NCI-H1417 (cell line): ENCODE results near the gene GPSM3.
"Not testable (repeated sequence)": the region's sequence is repeated elsewhere in the genome, so short reads cannot be mapped to it uniquely, and the experiment has no call there.

Experiments
- DNase-seq, 3 experiments: peaks; one replicate each; lab custom pipeline; 2025; lab: John Stamatoyannopoulos, UW

The GPSM3 gene, protein sequence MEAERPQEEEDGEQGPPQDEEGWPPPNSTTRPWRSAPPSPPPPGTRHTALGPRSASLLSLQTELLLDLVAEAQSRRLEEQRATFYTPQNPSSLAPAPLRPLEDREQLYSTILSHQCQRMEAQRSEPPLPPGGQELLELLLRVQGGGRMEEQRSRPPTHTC

GRCh38 chr6:32192608-32193039 is at the start of gene GPSM3:
Gene GPSM3, minus strand, starts transcription at chr6:32192643. Its CDS starts 130 bp downstream, at chr6:32192513.
- DNase-seq, result no peak

DNA sequence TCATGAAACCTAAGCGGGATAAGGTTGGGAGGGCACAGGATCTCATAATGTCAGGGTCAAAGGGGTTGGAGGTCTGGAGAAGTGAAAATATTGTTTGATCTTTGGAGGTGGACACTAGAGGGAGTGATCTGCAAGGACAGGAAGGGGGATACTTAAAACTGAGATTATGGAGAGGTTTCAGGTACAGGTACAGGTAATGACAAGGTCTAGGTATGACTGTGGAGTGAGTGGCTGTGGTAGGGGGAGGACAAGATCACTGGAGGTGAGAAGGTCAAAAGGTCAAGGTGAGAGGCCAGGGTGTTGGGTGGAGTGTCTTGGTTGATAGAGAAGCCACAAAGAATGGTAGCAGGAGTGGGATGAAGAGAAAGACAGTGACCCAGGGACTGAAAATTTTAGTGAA is 48.2 kb upstream of the GPSM3 start:
- no peak for DNase-seq

- no peak for DNase-seq
These were observed 47.0 kb upstream of the GPSM3 start for GRCh38 chr6:32239462-32239861.

DNA sequence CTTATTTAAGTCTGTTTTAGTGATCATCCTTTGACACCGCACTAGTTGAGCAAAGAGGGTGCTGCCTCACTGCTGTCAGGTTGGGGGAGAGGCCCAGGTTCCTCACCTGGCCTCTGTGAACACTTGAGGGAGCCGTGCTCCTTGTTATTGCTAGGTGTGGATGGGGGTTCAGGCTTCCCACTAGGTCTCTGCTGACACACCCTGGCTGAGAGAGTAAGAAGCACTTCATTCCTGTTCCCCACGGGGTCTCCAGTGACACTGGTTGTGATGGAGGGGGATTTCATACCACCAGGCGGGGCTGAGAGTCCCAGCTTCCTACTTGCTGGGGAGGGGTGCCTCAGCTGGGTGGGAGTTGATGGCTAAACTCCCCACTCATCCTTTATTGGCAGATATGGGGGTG is 42.5 kb upstream of the GPSM3 start:
- peak in 1 of 3 experiments; percentile 8 for DNase-seq

DNA sequence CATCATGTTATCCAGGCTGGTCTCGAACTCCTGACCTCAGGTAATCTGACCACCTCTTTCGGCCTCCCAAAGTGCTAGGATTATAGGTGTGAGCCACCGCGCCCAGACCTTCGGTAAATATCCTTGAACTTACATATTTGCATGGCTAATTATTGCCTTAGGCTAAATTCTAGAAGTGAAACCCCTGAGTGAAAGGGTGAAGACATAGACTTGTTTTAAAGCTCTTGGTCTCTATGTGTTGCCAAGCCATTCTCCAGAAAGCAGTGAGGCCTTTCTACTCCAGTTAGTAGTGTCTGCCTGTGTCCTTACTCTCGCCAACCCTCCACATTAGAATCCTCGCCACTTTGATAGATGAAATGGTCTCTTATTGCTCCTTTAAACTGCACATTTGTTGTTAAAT is 34.0 kb upstream of the GPSM3 start:
- no peak for DNase-seq

DNA sequence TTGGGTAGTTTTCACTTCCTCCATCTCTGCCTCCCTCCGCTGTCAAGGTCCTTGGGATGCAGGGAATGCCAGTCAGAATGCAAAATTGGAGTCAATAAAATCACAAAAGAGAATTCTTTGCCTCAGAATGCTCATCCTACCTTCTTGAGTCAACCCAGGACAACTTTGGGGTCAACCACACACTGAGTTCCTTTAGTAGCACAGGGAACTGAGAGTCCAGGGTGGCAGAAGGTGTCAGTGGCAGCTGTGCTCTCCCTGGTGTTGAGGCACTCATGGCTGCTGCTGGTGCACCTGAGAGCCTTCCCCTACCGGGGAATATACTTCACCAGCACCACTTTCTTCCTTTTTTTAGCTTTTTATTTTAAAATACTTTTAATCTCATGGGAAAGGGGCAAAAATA is 32.3 kb upstream of the GPSM3 start:
- DNase-seq, result no peak

DNA sequence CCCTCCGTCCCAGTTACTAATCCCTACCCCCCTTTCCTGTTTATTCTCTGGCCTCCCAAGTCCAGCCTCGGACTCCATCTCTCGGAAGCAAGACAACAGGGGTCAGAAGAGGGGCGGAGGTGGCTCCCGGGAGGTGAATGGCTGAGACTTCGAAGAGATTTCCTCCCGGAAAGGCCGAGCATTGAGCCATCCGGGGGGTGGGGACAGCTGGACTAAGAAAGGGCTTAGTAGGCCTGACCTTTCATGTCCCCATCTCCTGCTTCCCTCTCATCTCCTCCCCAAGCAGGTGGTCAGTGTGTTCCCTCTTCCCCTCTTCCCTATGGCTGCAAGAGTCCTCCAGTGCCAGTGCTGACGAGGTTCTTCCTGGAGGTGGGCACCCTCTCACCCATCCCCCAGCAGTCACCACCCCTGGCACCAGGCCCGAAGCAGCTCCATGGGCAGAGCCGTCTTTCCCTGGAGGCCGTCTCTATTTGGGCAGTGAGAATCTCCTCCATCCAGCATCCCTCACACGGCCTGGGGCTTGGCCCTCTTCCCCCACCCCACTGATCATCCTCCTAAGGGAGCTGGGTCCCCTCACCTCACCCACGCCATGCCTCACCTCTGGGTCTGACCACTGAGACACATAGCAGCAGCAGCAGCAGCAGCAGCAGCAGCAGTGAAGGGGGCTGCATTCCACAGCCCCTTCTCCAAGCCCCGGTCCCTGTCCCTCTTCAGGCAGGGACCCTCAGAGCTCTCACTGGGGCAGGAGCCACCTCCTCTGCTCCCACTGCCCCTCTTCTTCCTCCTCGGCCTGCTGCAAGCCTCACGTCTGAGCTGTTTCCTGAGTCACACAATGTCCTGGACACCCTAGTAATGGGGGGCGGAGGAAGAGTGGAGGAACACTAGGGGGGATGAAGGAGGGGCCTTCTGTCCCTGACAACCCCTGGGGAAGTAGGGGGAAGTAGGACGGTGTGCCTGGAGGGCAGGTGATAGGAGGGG is 31.1 kb upstream of the GPSM3 start, which contains the start of gene NOTCH4:
Gene NOTCH4 (minus strand): TSS at position 810 of the 978 bp plus-strand sequence. CDS start 139 bp downstream, at position 671.
- DNase-seq, result no peak

DNA sequence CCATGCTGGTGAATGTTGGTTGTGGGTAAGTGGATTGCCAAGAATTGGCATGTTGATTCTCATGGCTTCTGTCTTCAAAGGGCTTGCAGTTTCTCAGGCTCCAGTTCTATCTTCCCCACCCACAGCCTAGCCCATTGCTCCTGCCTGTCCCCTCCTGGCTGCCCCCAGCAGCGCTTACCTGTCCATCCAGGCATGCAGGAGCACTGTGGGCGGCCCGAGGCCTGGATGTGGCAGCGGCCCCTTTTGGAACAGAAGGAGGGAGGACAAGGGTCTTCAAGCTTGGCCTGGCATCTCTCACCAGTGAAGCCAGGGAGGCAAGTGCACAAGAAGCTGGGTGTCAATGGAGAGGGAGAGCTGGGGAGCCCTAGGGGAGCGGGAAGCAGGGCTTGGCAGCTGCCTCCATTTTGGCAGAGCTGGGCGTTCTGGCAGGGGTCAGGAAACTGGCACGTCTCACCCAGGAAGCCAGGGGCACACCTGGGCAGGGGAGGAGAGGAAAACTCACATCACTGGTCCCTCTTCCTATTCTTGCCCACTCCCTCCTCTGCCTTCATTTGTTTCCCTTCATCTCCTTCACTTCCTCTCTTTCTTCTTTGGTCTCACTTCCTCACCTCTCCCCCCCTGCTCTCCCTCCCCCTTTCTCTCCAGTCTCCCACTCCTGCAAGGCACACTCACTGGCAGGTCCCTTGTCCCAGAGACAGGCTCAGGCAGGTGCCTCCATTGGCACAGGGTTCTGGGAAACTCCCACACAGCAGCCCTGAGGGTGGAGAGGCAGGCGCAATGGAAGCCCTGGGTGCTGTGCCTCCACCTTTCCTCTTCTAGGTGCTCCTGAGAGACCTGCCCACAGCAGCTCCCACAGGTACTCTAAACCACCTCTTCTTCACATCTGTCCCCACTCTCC is 30.1 kb upstream of the GPSM3 start:
- no peak for DNase-seq

DNA sequence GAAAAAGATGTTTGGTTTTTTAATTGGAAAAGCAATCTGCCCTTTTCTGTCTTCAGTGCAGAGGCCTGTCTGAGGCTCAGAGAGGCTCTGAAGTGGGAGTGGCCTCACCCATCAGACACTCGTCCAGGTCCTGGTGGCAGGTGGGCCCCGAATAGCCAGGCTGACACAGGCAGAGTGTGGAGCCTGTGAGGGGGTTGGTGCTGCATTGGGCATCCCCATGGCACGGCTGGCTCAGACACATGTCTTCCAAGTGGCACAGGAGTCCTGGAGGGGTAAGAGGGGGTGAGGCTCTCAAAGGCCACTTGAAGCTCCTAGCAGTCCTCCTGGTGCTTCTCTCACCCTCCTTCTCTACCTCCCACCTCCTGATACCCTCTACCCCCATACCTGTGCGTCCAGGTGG is 27.6 kb upstream of the GPSM3 start:
- DNase-seq, result no peak

DNA sequence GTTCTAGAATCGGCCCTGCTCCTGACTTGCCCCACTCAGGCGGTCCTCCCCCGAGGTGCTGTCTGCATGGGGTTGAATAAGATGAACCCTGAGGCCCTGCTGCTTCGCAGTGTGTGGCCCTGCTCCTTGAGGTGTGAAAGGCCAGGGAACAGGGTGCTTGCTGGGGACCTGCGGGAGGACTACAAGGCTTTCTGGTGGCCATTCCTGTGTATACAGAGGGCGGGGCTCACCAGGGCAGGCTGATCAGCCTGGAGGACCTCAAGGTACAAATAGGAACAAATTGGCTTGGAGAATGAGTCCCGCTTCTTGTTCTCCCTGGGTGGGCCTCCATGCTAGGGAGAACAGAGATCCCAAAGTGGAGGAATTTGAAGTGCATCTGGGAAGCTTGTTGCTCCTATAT is 25.7 kb upstream of the GPSM3 start:
- DNase-seq, result no peak

DNA sequence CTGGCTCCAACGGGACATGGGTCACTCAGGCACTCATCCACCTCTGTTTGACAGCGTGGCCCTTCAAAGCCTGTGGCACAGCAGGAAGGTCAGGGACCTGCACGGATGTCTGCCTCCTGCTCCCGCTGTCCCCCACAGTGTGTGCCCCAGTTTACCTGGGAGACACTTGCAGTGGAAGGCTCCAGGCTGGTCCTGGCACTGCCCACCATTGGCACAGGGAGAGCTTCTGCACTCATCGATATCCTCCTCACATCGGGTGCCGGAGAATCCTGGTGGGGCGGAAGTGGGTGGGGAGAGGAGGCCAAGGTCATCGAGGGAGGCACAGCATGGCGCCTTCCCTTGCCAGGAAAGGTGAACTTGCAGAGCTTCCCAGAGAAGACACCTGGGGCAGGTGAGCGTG is 24.6 kb upstream of the GPSM3 start:
- no peak for DNase-seq

GRCh38 chr6:32216285-32216684 is 23.8 kb upstream of the GPSM3 start:
- DNase-seq, result no peak

DNA sequence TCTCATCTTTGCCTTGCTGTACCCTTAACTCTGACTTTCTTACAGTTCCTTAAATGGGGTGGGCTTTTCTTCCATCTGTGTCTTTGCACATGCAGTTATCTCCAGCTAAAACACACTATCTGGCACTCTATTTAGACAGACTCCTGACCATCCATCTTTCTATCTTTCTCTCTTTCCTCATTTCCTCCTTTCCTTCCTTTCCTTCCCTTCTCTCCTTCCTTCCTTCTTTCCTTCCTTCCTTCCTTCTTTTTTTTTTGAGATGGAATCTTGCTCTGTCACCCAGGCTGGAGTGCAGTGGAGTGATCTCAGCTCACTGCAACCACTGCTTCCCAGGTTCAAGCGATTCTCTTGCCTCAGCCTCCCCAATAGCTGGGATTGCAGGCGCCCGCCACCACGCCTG is 23.2 kb upstream of the GPSM3 start:
- DNase-seq, result no peak

GRCh38 chr6:32214126-32214525 is 21.7 kb upstream of the GPSM3 start:
- DNase-seq, result no peak

DNA sequence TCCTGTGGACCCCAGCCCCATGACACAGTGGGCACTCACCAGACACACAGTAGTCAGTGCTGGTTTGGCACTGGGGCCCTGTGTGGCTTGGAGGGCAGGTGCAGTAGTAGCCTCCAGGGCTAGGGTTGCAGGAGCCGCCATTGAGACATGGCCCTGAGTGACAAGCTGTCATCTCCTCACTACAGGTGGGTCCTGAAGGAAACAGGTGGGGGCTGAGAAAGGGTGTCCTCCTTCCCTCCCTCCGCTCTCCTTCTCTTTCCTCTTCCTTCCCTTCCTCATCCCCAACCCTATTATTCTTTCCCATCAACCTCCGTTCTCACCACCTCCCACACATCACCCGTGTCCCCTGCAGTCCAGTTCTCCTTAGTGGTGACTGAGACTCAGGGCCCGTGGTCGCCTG is 21.2 kb upstream of the GPSM3 start:
- DNase-seq, result no peak

- no peak for DNase-seq
These were observed 19.8 kb upstream of the GPSM3 start for GRCh38 chr6:32212076-32212760.

DNA sequence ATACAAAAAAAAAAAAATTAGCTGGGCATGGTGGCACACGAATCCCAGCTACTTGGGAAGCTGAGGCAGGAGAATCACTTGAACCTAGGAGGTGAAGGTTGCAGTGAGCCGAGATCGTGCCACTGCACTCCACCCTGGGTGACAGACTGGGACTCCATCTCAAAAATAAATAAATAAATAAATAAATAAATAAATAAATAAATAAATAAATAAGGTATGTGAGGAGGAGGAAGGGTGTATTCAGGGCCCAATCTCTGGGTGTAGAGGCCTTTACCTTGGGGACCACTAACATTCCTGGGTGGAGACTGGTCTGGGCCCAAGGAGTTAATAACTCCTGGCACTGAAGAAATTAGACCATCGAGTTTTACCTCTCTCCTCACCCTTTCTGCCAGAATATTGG is 19.0 kb upstream of the GPSM3 start:
- not testable (repeated sequence) for DNase-seq

GRCh38 chr6:32210191-32210601 is 17.8 kb upstream of the GPSM3 start:
- DNase-seq, result no peak

DNA sequence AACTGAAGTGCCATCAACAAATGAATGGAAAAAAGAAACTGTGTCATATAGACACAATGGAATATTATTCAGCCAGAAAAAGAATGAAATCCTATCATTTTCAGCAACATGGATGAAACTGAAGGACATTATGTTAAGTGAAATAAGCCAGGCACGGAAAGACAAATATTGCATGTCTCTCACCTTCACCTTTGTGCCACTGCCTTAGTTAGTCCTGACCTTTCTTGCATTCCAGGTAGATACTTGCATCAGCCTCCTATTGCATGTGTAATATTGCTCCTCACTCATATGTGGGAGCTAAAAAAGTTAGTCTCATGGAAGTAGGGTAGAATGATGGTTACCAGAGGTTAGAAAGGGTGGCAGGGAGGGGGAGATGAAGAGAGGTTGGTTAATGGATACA is 16.6 kb upstream of the GPSM3 start:
- DNase-seq, result no peak

GRCh38 chr6:32204268-32204715 is 11.8 kb upstream of the GPSM3 start:
- DNase-seq, result no peak
